Activated CD4-positive, CD25-positive, alpha-beta regulatory T cell treated with anti-CD3 and anti-CD28 coated beads, Interleukin-2, amount 50 U/mL, for 72 hours (primary cell): ENCODE results near the gene CEP95.
A peak's percentile ranks its signal among the peaks of the same experiment; 100 is the strongest.

Experiments used
- DNase-seq: peaks from one replicate; pipeline ENCODE4 v3.0.0; 2021

CEP95 gene

GRCh38 chr17:64496348-64496785 lies 10.4 kb upstream of the CEP95 start:
- DNase-seq = no peak

GRCh38 chr17:64496786-64497564 lies 9.8 kb upstream of the CEP95 start, which contains the start of gene POLG2:
Gene POLG2 (minus strand): TSS chr17:64497054. CDS start chr17:64496968, 86 bp downstream.
- DNase-seq = peak; percentile 96

GRCh38 chr17:64497565-64498035 lies 9.2 kb upstream of the CEP95 start:
- DNase-seq = no peak

- DNase-seq = no peak
Measured at GRCh38 chr17:64498308-64499203, 8.2 kb upstream of the CEP95 start.

- DNase-seq = no peak
Measured at GRCh38 chr17:64499805-64500486, 6.8 kb upstream of the CEP95 start.

- no peak for DNase-seq
Measured at GRCh38 chr17:64500487-64500859, 6.3 kb upstream of the CEP95 start.

GRCh38 chr17:64500862-64501765 lies 5.7 kb upstream of the CEP95 start:
- no peak for DNase-seq

GRCh38 chr17:64502021-64502420 lies 4.8 kb upstream of the CEP95 start:
- DNase-seq = no peak

- DNase-seq = no peak
Measured at GRCh38 chr17:64502809-64503208, 4.0 kb upstream of the CEP95 start.

- no peak for DNase-seq
Measured at GRCh38 chr17:64503341-64503740, 3.4 kb upstream of the CEP95 start.

- DNase-seq = no peak
Measured at GRCh38 chr17:64503821-64504768, 2.7 kb upstream of the CEP95 start.

GRCh38 chr17:64504769-64505339 lies 1.9 kb upstream of the CEP95 start:
- DNase-seq = no peak

GRCh38 chr17:64505340-64506200 lies 1.2 kb upstream of the CEP95 start:
- DNase-seq = peak; percentile 86

- DNase-seq = peak; percentile 96
Measured at GRCh38 chr17:64506201-64506575, 589 bp upstream of the CEP95 start, which contains the start of gene DDX5. Gene DDX5 (minus strand): TSS chr17:64506289. CDS start chr17:64506119, 170 bp downstream.

GRCh38 chr17:64507413-64507782 lies 621 bp downstream of the CEP95 start:
- DNase-seq = no peak

- no peak for DNase-seq
Measured at GRCh38 chr17:64508683-64509082, 1.9 kb downstream of the CEP95 start.

GRCh38 chr17:64509179-64509578 lies 2.4 kb downstream of the CEP95 start:
- no peak for DNase-seq

GRCh38 chr17:64515419-64515818 lies 8.6 kb downstream of the CEP95 start:
- DNase-seq = no peak

- no peak for DNase-seq
Measured at GRCh38 chr17:64515829-64516228, 9.1 kb downstream of the CEP95 start.
